B cell (primary cell): ENCODE data around the gene RPL36. TPM values are rescaled to one million over a fixed set of nuclear protein-coding genes. Genes with fewer than 3 reads are reported as not detected.

Source experiments
- ATAC-seq: fragments of 200-7000 bp; cut with Tn5 transposase; one replicate; pipeline ENCODE4 v1.10.0; 2021; ENCODE audit warnings: low read depth, mild to moderate bottlenecking, moderate number of reproducible peaks, moderate library complexity
- CTCF ChIA-PET: fragments of 350-600 bp; sonication (Branson Sonifier 250); formaldehyde crosslinking; loops from one replicate; lab custom pipeline; 2021; ENCODE audit warnings: antibody characterized with exemption, inconsistent platforms; lab: Charles Lee
- POLR2A ChIA-PET: fragments of 350-600 bp; sonication (Branson Sonifier 250); formaldehyde crosslinking; loops from one replicate; lab custom pipeline; 2021; ENCODE audit warnings: antibody characterized with exemption; lab: Charles Lee
- DNase-seq: peaks from one replicate; pipeline ENCODE4 v3.0.0; 2013
- H2AFZ ChIP-seq: 2 replicates; pipeline ENCODE4 v1.6.1; 2012; ENCODE audit warnings: mild to moderate bottlenecking, low read depth, low read length; ENCODE audit not compliant: insufficient read depth, poor library complexity, severe bottlenecking
- H3K27ac ChIP-seq, 2 donors: 1 replicate in 1 of 2; 2 replicates in 1 of 2; pipeline ENCODE4 v1.5.1; 2012 to 2013; ENCODE audit warnings: low read length in 2 of 2, mild to moderate bottlenecking in 2 of 2, moderate library complexity in 1 of 2
- H3K27me3 ChIP-seq, 4 experiments: fragments of 200-600 bp in 1 of 4; sonication (generic) in 1 of 4; replicated peaks in 1 of 4; 1 replicate in 2 of 4; 2 replicates in 2 of 4; pipeline versions ENCODE4 v1.6.1 to v1.7.0; 2013 to 2016; ENCODE audit warnings: low read length in 3 of 4, mild to moderate bottlenecking in 2 of 4, mixed read lengths in 1 of 4, moderate library complexity in 1 of 4; ENCODE audit not compliant: insufficient read depth in 4 of 4, control insufficient read depth in 3 of 4; ENCODE audit errors: control extremely low read depth in 1 of 4
- H3K36me3 ChIP-seq, 2 experiments: replicated peaks in 1 of 2; 1 replicate in 1 of 2; 2 replicates in 1 of 2; pipeline versions ENCODE4 v1.6.1 to v1.7.1; 2013; ENCODE audit warnings: low read length in 1 of 2; ENCODE audit not compliant: insufficient read depth in 2 of 2, control insufficient read depth in 1 of 2; ENCODE audit errors: control extremely low read depth in 1 of 2, extremely low read depth in 1 of 2
- H3K4me1 ChIP-seq, 2 donors: fragments of 200-600 bp in 1 of 2; sonication (generic) in 1 of 2; 1 replicate in 1 of 2; 2 replicates in 1 of 2; pipeline versions ENCODE4 v1.5.1 to v1.6.1; 2013 to 2017; ENCODE audit warnings: low read length in 2 of 2; ENCODE audit not compliant: control insufficient read depth in 2 of 2, insufficient read depth in 2 of 2
- H3K4me2 ChIP-seq: replicated peaks from 2 replicates; pipeline ENCODE3; 2012; ENCODE audit warnings: mild to moderate bottlenecking, low read depth, low read length; ENCODE audit not compliant: poor library complexity, severe bottlenecking
- H3K4me3 ChIP-seq, 5 experiments: fragments of 200-600 bp in 1 of 5; sonication (generic) in 1 of 5; 1 replicate in 3 of 5; 2 replicates in 2 of 5; pipeline versions ENCODE4 v1.5.1 to v1.7.0; 2011 to 2016; ENCODE audit warnings: low read length in 4 of 5, mild to moderate bottlenecking in 4 of 5, low read depth in 2 of 5, control low read depth in 1 of 5, moderate library complexity in 1 of 5; ENCODE audit not compliant: insufficient read depth in 1 of 5; ENCODE audit errors: control extremely low read depth in 1 of 5, extremely low read depth in 1 of 5
- H3K79me2 ChIP-seq: fragments of 200-600 bp; sonication (generic); one replicate; pipeline ENCODE4 v1.6.0; 2016; ENCODE audit warnings: low read length; ENCODE audit not compliant: control insufficient read depth, insufficient read depth
- H3K9ac ChIP-seq: fragments of 200-600 bp; sonication (generic); 2 replicates; pipeline ENCODE4 v1.6.1; 2017; ENCODE audit warnings: mild to moderate bottlenecking, low read length, moderate library complexity
- H3K9me3 ChIP-seq, 3 donors: one replicate each; pipeline versions ENCODE4 v1.6.1 to v1.7.1; 2013; ENCODE audit warnings: low read length in 2 of 3; ENCODE audit not compliant: control insufficient read depth in 2 of 3, insufficient read depth in 1 of 3; ENCODE audit errors: control extremely low read depth in 1 of 3
- H4K20me1 ChIP-seq: 2 replicates; pipeline ENCODE4 v1.6.0; 2012; ENCODE audit warnings: mild to moderate bottlenecking, low read length; ENCODE audit not compliant: insufficient read depth, control insufficient read depth, poor library complexity, severe bottlenecking
- H3K27ac Mint-ChIP-seq: one replicate; pipeline ENCODE4 v1.8.0; 2021; ENCODE audit warnings: mixed read lengths
- H3K27me3 Mint-ChIP-seq: one replicate; pipeline ENCODE4 v1.8.0; 2021; ENCODE audit warnings: mixed read lengths
- H3K4me1 Mint-ChIP-seq: one replicate; pipeline ENCODE4 v1.8.0; 2021; ENCODE audit warnings: mixed read lengths
- H3K4me3 Mint-ChIP-seq: one replicate; pipeline ENCODE4 v1.8.0; 2021; ENCODE audit warnings: mixed read lengths
- H3K9me3 Mint-ChIP-seq: one replicate; pipeline ENCODE4 v1.8.0; 2022; ENCODE audit warnings: mixed read lengths; ENCODE audit not compliant: insufficient read depth
- EZH2 ChIP-seq: IDR thresholded peaks from 2 replicates; pipeline ENCODE4 v1.6.1; 2012; ENCODE audit warnings: borderline replicate concordance, low read depth, mild to moderate bottlenecking, moderate library complexity, low read length; ENCODE audit not compliant: insufficient read depth, poor library complexity, severe bottlenecking
- WGBS: methylation state at CpG from one replicate; pipeline ENCODE4 v1.1.5; 2013; ENCODE audit warnings: missing lambda C conversion rate; ENCODE audit not compliant: insufficient coverage; 5-methylcytosine and 5-hydroxymethylcytosine counted together
- intact Hi-C: fragments of 100-400 bp; cut with micrococcal nuclease; formaldehyde crosslinking; loops from one replicate; pipeline ENCODE4 v1.10.0; 2022
- polyA plus RNA-seq: library from polyadenylated mRNA; depleted of rRNA; stranded (reverse); fragments of >200 nt; gene quantifications from 2 replicates; pipeline ENCODE4 v1.2.3, GENCODE V29; 2012
- total RNA-seq, 2 donors: library from RNA; stranded (reverse); fragments of 120-200 nt in 1 of 2; gene quantifications; 1 replicate in 1 of 2; 2 replicates in 1 of 2; pipeline versions ENCODE4 v1.2.3 to v1.2.4, GENCODE V29; 2013 to 2022
- TF ChIP-seq, protein P1 (sequence below): fragments of 200-600 bp; IDR thresholded peaks from one replicate; pipeline ENCODE4 v1.8.0; 2022; ENCODE audit warnings: antibody characterized with exemption, mild to moderate bottlenecking

Gene RPL36
- total and polyA plus RNA-seq, 2 donors (not counting 1 experiment from before 2014, with no cell fraction given) = 899 to 983 TPM

DNA sequence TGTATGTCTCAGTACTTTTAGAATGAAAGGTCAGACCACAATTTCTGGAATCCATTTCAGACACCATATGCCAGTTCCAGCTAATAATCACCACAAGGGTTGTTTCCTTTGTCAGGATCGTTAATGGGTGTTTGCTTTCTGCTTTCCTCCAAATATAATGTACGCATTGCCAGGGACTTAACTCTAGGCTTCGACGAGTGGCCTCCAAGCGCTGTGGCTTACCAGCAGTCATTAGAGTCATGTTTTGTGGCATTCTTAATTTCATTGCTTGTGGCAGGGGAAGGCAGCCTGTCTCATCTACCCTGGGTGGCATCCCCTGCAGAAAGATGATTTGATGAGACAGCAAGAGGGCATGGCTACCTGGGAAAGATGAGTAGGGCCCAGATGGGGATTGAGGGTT lies 44.7 kb upstream of the RPL36 start:
- DNase-seq = no peak
- Histone ChIP-seq H3K9me3 (no peaks in the 10 kb centered on the region), H3K36me3 (peaks cover 2 to 81% of the 10 kb centered on the region in 2 experiments), H3K4me2 (no peak overlapping the region), H3K4me1 (no peaks in the 10 kb centered on the region), H3K27me3 (no peaks in the 10 kb centered on the region), H3K27ac (no peak overlapping the region), H3K9ac (no peak overlapping the region), H2AFZ (no peak overlapping the region), H3K4me3 (no peak overlapping the region), H3K79me2 (peaks cover 83% of the 10 kb centered on the region), H4K20me1 (peaks cover 85% of the 10 kb centered on the region)
- no peak overlapping the region for H3K4me3 Mint-ChIP-seq
- WGBS = 97% methylated on average over 5 of the region's 5 CpGs
- no peak for TF ChIP-seq EZH2
- no peaks in the 10 kb centered on the region for H3K27me3 Mint-ChIP-seq
- POLR2A ChIA-PET = no interaction called here
- peaks cover 9% of the 10 kb centered on the region for H3K4me1 Mint-ChIP-seq
- CTCF ChIA-PET = no interaction called here
- intact Hi-C loops = no loop called here
- ATAC-seq = no peak
- no peaks in the 10 kb centered on the region for H3K9me3 Mint-ChIP-seq
- H3K27ac Mint-ChIP-seq = no peak overlapping the region

DNA sequence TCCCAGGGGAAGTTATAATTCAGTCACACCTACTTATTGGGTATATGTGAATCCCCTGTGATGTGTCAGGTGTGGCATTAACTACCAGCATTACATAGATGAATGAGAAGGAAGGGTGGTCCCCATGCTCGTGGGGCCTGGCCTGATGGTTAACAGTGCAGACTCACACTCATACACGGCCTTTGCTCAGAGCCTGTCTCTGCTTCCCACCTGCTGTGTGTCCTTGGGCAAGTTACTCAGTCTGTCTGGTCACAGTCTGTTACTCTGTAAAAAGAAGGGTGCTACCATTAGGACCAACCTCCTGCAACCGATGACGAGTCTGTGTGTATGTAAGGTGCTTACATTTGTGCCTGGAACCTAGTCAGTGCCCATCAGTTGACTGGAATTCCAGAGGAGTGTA lies 43.4 kb upstream of the RPL36 start:
- DNase-seq (no peak), ATAC-seq (no peak)
- Histone ChIP-seq H3K4me3 (no peak overlapping the region), H3K4me2 (no peak overlapping the region), H3K36me3 (peaks cover 2 to 90% of the 10 kb centered on the region in 2 experiments), H4K20me1 (peaks cover 83% of the 10 kb centered on the region), H3K9me3 (no peaks in the 10 kb centered on the region), H3K27me3 (no peaks in the 10 kb centered on the region), H3K79me2 (peaks cover 83% of the 10 kb centered on the region), H3K27ac (no peak overlapping the region), H2AFZ (no peak overlapping the region), H3K4me1 (no peaks in the 10 kb centered on the region), H3K9ac (no peak overlapping the region)
- intact Hi-C loops = no loop called here
- Mint-ChIP-seq H3K9me3 (no peaks in the 10 kb centered on the region), H3K4me1 (peaks cover 7% of the 10 kb centered on the region), H3K27me3 (no peaks in the 10 kb centered on the region), H3K27ac (no peak overlapping the region), H3K4me3 (no peak overlapping the region)
- ChIA-PET POLR2A (no interaction called here), CTCF (no interaction called here)
- TF ChIP-seq, protein P1, sequence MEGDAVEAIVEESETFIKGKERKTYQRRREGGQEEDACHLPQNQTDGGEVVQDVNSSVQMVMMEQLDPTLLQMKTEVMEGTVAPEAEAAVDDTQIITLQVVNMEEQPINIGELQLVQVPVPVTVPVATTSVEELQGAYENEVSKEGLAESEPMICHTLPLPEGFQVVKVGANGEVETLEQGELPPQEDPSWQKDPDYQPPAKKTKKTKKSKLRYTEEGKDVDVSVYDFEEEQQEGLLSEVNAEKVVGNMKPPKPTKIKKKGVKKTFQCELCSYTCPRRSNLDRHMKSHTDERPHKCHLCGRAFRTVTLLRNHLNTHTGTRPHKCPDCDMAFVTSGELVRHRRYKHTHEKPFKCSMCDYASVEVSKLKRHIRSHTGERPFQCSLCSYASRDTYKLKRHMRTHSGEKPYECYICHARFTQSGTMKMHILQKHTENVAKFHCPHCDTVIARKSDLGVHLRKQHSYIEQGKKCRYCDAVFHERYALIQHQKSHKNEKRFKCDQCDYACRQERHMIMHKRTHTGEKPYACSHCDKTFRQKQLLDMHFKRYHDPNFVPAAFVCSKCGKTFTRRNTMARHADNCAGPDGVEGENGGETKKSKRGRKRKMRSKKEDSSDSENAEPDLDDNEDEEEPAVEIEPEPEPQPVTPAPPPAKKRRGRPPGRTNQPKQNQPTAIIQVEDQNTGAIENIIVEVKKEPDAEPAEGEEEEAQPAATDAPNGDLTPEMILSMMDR = no peak
- TF ChIP-seq EZH2 = no peak
- 100% methylated on average over 2 of the region's 4 CpGs for WGBS
